ENCODE data around the gene ADCY3.

Gene ADCY3

DNA sequence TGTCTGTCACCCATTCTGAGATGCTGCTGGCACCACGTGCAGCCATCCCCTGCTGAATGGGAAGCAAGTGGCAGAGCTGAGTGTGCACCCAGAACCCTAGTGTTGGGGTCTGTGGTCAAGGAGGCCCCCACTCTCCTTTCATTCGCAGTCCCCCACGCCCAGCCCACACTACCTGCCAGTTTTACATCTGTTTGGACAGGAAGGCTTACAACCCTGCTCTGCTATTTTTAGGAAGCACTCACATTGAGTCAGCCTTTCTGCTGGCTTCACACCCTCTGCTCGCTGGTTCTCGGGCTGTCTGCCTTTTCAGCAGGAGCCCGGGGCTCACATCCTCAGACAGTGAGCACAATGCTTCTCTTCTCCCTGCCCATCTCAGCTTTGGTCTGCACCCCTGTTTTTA is 10.7 kb upstream of the ADCY3 start:
- DNase-seq (ENCODE audit: low read depth, low spot score): no peak
- H3K4me3 ChIP-seq (ENCODE audit: low read depth, low read length): no peak overlapping the region
- TF ChIP-seq, protein P1, sequence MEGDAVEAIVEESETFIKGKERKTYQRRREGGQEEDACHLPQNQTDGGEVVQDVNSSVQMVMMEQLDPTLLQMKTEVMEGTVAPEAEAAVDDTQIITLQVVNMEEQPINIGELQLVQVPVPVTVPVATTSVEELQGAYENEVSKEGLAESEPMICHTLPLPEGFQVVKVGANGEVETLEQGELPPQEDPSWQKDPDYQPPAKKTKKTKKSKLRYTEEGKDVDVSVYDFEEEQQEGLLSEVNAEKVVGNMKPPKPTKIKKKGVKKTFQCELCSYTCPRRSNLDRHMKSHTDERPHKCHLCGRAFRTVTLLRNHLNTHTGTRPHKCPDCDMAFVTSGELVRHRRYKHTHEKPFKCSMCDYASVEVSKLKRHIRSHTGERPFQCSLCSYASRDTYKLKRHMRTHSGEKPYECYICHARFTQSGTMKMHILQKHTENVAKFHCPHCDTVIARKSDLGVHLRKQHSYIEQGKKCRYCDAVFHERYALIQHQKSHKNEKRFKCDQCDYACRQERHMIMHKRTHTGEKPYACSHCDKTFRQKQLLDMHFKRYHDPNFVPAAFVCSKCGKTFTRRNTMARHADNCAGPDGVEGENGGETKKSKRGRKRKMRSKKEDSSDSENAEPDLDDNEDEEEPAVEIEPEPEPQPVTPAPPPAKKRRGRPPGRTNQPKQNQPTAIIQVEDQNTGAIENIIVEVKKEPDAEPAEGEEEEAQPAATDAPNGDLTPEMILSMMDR (IDR thresholded peaks at IDR 0.05; ENCODE audit: insufficient read depth, low read length, missing control alignments): no peak
- POLR2A ChIA-PET: no interaction called here
- CTCF ChIA-PET: no interaction called here

DNA sequence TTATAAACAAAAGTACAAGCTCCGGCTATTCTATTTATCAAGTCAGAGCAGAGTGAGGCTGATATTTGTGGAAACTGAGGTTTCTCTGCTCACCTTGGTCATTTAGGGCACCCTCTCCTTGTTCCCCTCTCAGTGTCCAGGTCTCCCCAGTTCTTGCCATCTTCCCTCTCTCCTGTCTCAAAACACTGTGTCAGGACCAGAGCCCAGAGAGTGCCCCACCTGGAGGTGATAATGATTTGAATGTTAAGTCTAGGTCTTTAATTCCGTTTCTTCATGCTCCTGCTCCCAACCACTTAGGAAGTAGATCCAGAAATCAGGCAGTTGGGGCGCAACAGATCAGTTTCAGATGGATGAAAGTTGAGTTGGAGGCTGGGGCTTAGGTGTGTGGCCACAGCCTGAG is 9.2 kb upstream of the ADCY3 start:
- no peak for DNase-seq (ENCODE audit: low read depth, low spot score)
- CTCF ChIA-PET: interaction anchor here (1.0 to 1.5 kb wide), 2 partner anchors 12 to 200 kb away, joined by 3 to 4 read pairs; no protein-coding TSS in a partner anchor
- POLR2A ChIA-PET: no interaction called here
- TF ChIP-seq, protein P1 (IDR thresholded peaks at IDR 0.05; ENCODE audit: insufficient read depth, low read length, missing control alignments): no peak
- H3K4me3 ChIP-seq (ENCODE audit: low read depth, low read length): no peak overlapping the region

DNA sequence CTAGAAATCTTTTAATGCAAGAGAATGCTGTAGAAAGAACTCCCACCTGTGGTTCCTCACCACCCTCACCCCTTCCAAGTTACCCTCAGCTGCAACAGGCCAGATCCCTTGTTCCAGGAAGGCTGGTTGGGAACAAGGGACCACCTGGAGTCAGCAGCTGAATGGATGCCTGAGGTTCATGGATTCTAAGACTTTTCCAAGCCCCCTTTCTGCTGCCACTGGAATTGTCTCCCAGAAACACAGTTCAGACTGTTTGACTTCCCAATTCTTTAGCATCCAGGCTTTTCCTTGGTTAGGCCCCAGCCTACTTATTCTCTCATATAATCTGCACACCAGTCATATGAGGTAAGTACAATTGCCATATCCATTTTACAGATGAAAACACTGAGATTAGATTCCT is 8.0 kb upstream of the ADCY3 start:
- ChIA-PET POLR2A (no interaction called here), CTCF (no interaction called here)
- no peak overlapping the region for H3K4me3 ChIP-seq (ENCODE audit: low read depth, low read length)
- TF ChIP-seq, protein P1 (IDR thresholded peaks at IDR 0.05; ENCODE audit: insufficient read depth, low read length, missing control alignments): no peak
- DNase-seq (ENCODE audit: low read depth, low spot score): no peak

DNA sequence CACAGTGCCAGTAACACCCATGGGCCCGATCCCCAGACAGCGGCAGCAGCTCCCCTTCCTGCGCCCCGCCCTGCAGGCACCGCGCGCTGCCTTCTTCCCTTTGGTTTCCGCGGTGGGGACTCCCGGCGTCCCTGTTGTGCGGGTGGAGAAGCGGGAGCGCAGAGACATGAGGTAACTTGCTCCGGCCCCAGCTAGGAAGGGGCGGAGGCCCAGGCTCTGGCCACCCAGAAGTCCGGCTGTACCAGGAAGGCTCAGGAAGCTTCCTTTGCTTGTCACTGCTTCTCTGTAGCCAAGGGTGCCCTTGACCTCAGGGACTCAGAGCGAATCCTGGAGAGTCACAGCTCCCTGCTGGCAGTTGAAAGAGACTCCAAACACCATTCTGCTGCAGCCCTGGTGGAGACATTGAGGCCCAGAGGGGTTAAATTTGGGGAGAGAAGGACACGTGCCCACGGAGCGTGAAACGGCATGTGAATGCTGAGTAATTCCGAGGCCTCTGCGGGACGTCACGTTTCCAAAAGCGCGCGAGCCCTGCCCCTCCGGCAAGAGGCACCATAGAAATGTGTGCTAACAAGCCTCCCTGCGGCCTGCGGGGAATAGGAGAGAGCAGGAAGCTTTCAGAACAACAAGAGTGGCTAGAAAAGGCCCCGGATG is 6.7 kb upstream of the ADCY3 start:
- POLR2A ChIA-PET: no interaction called here
- no peak for DNase-seq (ENCODE audit: low read depth, low spot score)
- TF ChIP-seq, protein P1 (IDR thresholded peaks at IDR 0.05; ENCODE audit: insufficient read depth, low read length, missing control alignments): no peak

DNA sequence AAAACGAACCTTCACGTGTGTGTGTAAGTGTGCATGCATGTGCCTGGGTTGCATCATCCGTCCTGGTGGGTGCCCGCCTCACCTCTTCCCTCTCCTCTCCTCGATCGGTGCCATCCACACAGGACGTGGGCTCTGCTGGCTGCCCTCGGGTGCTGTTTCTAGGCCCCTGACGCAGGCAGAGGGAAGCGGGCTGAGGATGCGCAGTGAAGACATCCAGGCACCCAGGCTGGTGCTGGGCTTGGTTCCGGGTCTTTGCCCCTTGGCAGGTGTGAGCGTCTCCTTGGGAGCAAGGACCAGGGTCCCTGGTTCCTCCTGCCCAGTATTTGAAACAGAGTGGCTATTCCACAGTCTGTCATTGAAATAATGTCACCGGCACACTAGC is 6.2 kb upstream of the ADCY3 start:
- CTCF ChIA-PET: no interaction called here
- POLR2A ChIA-PET: no interaction called here
- no peak overlapping the region for H3K4me3 ChIP-seq (ENCODE audit: low read depth, low read length)
- no peak for DNase-seq (ENCODE audit: low read depth, low spot score)
- TF ChIP-seq, protein P1 (IDR thresholded peaks at IDR 0.05; ENCODE audit: insufficient read depth, low read length, missing control alignments): no peak

More for the DNA sequence above, 6.7 kb upstream of the ADCY3 start:
- CTCF ChIA-PET: no interaction called here
- H3K4me3 ChIP-seq (ENCODE audit: low read depth, low read length): no peak overlapping the region

DNA sequence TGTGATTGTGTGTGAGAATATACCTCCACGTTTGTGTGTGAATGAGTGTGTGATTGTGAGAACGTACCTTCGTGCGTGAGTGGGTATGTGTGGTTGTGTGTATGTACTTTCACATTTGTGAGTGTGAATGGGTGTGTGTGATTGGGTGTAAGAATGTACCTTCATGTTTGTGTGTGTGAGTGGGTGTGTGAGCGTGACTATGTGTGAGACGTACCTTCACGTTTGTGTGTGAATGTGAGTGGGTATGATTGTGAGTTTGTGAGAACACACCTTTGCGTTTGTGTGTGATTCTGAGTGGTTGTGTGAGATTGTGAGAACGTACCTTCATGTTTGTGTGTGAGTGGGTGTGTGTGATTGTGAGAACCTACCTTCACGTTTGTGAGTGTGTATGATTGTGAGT is 5.8 kb upstream of the ADCY3 start:
- no peak for DNase-seq (ENCODE audit: low read depth, low spot score)
- POLR2A ChIA-PET: no interaction called here
- H3K4me3 ChIP-seq (ENCODE audit: low read depth, low read length): no peak overlapping the region
- CTCF ChIA-PET: no interaction called here
- TF ChIP-seq, protein P1 (IDR thresholded peaks at IDR 0.05; ENCODE audit: insufficient read depth, low read length, missing control alignments): no peak

All from AG04449 (cell line).